Astrocyte of the cerebellum (primary cell): Measurements from ENCODE around the gene OSTC.
A peak's percentile ranks its signal among the peaks of the same experiment; 100 is the strongest.

Experiments used
- DNase-seq: peaks from one replicate; pipeline ENCODE4 v3.0.0-alpha.2; 2011; ENCODE audit warnings: low read depth
- H3K4me3 ChIP-seq: 2 replicates; pipeline ENCODE4 v1.5.1; 2011; ENCODE audit warnings: mild to moderate bottlenecking, low read depth, low read length, moderate library complexity
- CTCF ChIP-seq: IDR thresholded peaks from 2 replicates; pipeline ENCODE4 v1.5.1; 2012; ENCODE audit warnings: low read length, low read depth, moderate library complexity, mild to moderate bottlenecking; ENCODE audit errors: missing control alignments
- in situ Hi-C: cut with HindIII; loops from 2 replicates; pipeline ENCODE4 v1.10.0; 2017; ENCODE audit warnings: low sequenced_read_pairs

Gene OSTC

GRCh38 chr4:108644237-108644636 is 6.2 kb upstream of the OSTC start:
- H3K4me3 ChIP-seq: no peak overlapping the region
- DNase-seq: no peak
- in situ Hi-C loops: no loop called here
- no peak for TF ChIP-seq CTCF

GRCh38 chr4:108646706-108647105 is 3.7 kb upstream of the OSTC start:
- H3K4me3 ChIP-seq: no peak overlapping the region
- in situ Hi-C loops: no loop called here
- DNase-seq: no peak
- TF ChIP-seq CTCF: no peak

GRCh38 chr4:108649863-108650211 is 562 bp upstream of the OSTC start:
- in situ Hi-C loops: no loop called here
- peak overlapping the region; percentile 17 for H3K4me3 ChIP-seq
- no peak for DNase-seq
- TF ChIP-seq CTCF: no peak

- no peak for TF ChIP-seq CTCF
- peak; percentile 28 for DNase-seq
- peak overlapping the region; percentile 87 for H3K4me3 ChIP-seq
- in situ Hi-C loops: no loop called here
These were observed 804 bp downstream of the OSTC start for GRCh38 chr4:108651014-108651791.

GRCh38 chr4:108662629-108663028 is 12.2 kb downstream of the OSTC start:
- no peak for TF ChIP-seq CTCF
- in situ Hi-C loops: no loop called here
- no peak for DNase-seq
- H3K4me3 ChIP-seq: no peak overlapping the region

GRCh38 chr4:108674356-108674977 is 24.1 kb downstream of the OSTC start:
- no peak for TF ChIP-seq CTCF
- DNase-seq: no peak
- no peak overlapping the region for H3K4me3 ChIP-seq
- in situ Hi-C loops: no loop called here
